Smooth muscle cell (in vitro differentiated cells): ENCODE data around the gene PIGW. TPM values are rescaled to one million over a fixed set of nuclear protein-coding genes. Genes with fewer than 3 reads are reported as not detected.

ENCODE experiments used
- DNase-seq: peaks from one replicate; lab custom pipeline; 2025; ENCODE audit not compliant: unreplicated experiment; lab: John Stamatoyannopoulos, UW
- H2AFZ ChIP-seq: fragments of 200-600 bp; sonication (generic); 2 replicates; pipeline ENCODE4 v1.6.0; 2016; ENCODE audit warnings: antibody characterized with exemption, low read depth, mild to moderate bottlenecking
- H3F3A ChIP-seq: fragments of 200-600 bp; sonication (generic); 2 replicates; pipeline ENCODE4 v1.6.0; 2017; ENCODE audit warnings: antibody characterized with exemption, low read depth
- H3K27ac ChIP-seq: fragments of 200-600 bp; sonication (generic); 2 replicates; pipeline ENCODE4 v1.5.1; 2016; ENCODE audit warnings: low read depth, mild to moderate bottlenecking
- H3K27me3 ChIP-seq: fragments of 200-600 bp; sonication (generic); 2 replicates; pipeline ENCODE4 v1.6.1; 2016; ENCODE audit warnings: low read depth, mild to moderate bottlenecking
- H3K36me3 ChIP-seq: fragments of 200-600 bp; sonication (generic); 2 replicates; pipeline ENCODE4 v1.5.1; 2016; ENCODE audit warnings: low read depth
- H3K4me1 ChIP-seq: fragments of 200-600 bp; sonication (generic); 2 replicates; pipeline ENCODE4 v1.5.1; 2016; ENCODE audit warnings: low read depth
- H3K4me2 ChIP-seq: fragments of 200-600 bp; sonication (generic); 2 replicates; pipeline ENCODE4 v1.6.0; 2016; ENCODE audit warnings: mild to moderate bottlenecking
- H3K4me3 ChIP-seq: fragments of 200-600 bp; sonication (generic); 2 replicates; pipeline ENCODE4 v1.5.1; 2016; ENCODE audit warnings: mild to moderate bottlenecking
- H3K79me2 ChIP-seq: fragments of 200-600 bp; sonication (generic); 2 replicates; pipeline ENCODE4 v1.6.0; 2016; ENCODE audit warnings: low read depth, mild to moderate bottlenecking
- H3K9ac ChIP-seq: fragments of 200-600 bp; sonication (generic); 2 replicates; pipeline ENCODE4 v1.6.0; 2016; ENCODE audit warnings: low read depth
- H3K9me3 ChIP-seq: fragments of 200-600 bp; sonication (generic); replicated peaks from 2 replicates; pipeline ENCODE4 v1.5.1; 2016; ENCODE audit warnings: low read depth
- H4K20me1 ChIP-seq: fragments of 200-600 bp; sonication (generic); 2 replicates; pipeline ENCODE4 v1.6.0; 2016; ENCODE audit warnings: low read depth
- WGBS: methylation state at CpG from one replicate; pipeline ENCODE4 v1.1.7; 2016; ENCODE audit warnings: low lambda C conversion rate; 5-methylcytosine and 5-hydroxymethylcytosine counted together
- polyA plus RNA-seq: library from polyadenylated mRNA; unstranded; fragments of >200 nt; fragmentation: Nextera tagmentation; extraction: Ambion mirVana; gene quantifications from 2 replicates; pipeline ENCODE4 v1.2.1, GENCODE V29; 2016
- total RNA-seq: library from RNA; depleted of rRNA; stranded (reverse); fragments of >200 nt; gene quantifications from 2 replicates; pipeline ENCODE4 v1.2.3, GENCODE V29; 2014
- TF ChIP-seq, protein P1 (sequence below): fragments of 200-600 bp; sonication (generic); IDR thresholded peaks from 2 replicates; pipeline ENCODE4 v1.5.1; 2017; ENCODE audit warnings: borderline replicate concordance, mild to moderate bottlenecking, antibody characterized with exemption; ENCODE audit not compliant: insufficient read depth, poor library complexity, severe bottlenecking

PIGW gene
- total and polyA plus RNA-seq, 2 experiments from 2014 or later, result 2.3 to 4.5 TPM

DNA sequence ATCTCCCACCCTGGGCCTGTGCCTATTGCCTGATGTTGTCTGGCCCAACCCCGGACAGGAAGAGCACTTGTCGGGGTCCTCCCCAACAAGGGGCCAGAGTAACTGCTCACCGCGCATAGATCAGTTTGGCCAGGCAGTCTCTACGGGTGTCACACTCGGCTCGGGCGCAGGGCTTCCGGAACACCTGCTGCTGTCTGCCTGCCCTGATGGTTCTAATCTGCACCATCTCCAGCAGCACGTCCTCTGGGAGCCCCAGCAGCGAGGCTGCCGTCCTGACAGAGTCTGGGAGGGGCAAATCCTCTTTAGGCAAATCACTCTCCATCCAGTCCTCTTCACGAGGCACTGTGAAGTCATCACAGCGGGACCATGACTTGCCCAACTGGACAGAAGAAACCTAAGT lies 24.2 kb upstream of the PIGW start:
- Histone ChIP-seq H3K27me3 (no peaks in the 10 kb centered on the region), H3K79me2 (no peaks in the 10 kb centered on the region), H3K9ac (no peak overlapping the region), H3K27ac (no peak overlapping the region), H3K4me1 (no peaks in the 10 kb centered on the region), H2AFZ (no peak overlapping the region), H4K20me1 (no peaks in the 10 kb centered on the region), H3K4me3 (no peak overlapping the region), H3K4me2 (no peak overlapping the region), H3K36me3 (no peaks in the 10 kb centered on the region), H3F3A (no peaks in the 10 kb centered on the region), H3K9me3 (no peaks in the 10 kb centered on the region)
- TF ChIP-seq, protein P1, sequence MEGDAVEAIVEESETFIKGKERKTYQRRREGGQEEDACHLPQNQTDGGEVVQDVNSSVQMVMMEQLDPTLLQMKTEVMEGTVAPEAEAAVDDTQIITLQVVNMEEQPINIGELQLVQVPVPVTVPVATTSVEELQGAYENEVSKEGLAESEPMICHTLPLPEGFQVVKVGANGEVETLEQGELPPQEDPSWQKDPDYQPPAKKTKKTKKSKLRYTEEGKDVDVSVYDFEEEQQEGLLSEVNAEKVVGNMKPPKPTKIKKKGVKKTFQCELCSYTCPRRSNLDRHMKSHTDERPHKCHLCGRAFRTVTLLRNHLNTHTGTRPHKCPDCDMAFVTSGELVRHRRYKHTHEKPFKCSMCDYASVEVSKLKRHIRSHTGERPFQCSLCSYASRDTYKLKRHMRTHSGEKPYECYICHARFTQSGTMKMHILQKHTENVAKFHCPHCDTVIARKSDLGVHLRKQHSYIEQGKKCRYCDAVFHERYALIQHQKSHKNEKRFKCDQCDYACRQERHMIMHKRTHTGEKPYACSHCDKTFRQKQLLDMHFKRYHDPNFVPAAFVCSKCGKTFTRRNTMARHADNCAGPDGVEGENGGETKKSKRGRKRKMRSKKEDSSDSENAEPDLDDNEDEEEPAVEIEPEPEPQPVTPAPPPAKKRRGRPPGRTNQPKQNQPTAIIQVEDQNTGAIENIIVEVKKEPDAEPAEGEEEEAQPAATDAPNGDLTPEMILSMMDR, result no peak
- 95% methylated on average over 13 of the region's 14 CpGs for WGBS
- DNase-seq, result no peak

DNA sequence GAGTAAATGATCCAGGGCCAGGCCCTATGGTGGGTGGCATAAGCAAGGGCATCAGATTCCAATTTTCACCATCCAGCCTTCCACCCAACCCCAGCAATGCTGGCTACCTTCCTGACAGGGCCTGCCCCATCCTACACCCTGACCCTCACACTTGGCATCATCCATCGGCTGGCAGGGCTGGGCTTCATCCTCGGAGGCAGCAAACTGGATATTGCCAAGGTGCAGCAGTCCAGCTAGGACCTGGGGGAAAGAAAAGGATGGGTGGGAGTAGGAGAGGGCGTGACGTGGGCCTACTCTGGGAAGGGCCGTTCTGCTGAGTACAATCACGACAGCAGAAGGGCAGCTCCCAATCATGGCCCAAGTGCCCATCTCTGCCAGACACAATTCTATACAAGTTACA lies 23.6 kb upstream of the PIGW start:
- 97% methylated on average over 6 of the region's 6 CpGs for WGBS
- Histone ChIP-seq H3K27ac (no peak overlapping the region), H4K20me1 (no peaks in the 10 kb centered on the region), H3K9ac (no peak overlapping the region), H3K9me3 (no peaks in the 10 kb centered on the region), H3K27me3 (no peaks in the 10 kb centered on the region), H3K36me3 (no peaks in the 10 kb centered on the region), H3K4me2 (no peak overlapping the region), H3K79me2 (no peaks in the 10 kb centered on the region), H3K4me1 (no peaks in the 10 kb centered on the region), H3K4me3 (no peak overlapping the region), H2AFZ (no peak overlapping the region), H3F3A (no peaks in the 10 kb centered on the region)
- DNase-seq, result no peak
- TF ChIP-seq, protein P1, result no peak

DNA sequence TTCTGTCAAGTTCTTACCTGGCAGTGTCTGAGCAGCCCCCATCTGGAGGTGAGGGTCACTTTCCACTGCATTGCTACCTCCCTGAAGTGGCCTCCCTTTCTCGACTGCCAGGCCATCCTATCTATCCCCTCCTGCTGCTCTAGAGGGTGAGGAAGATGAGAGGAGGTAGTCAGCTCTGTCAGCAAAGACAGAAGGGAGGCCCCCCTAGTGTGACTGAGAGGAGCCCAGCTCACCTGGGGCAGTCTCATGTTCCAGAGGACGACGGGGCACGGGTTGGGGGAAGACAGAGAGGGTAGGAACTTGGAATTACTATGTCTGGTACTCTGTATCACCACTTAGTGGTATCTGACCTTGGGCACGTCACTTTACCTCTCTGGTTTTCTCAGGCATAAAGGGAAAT lies 22.1 kb upstream of the PIGW start:
- Histone ChIP-seq H3K4me2 (no peak overlapping the region), H3K4me3 (no peak overlapping the region), H4K20me1 (no peaks in the 10 kb centered on the region), H3K36me3 (no peaks in the 10 kb centered on the region), H2AFZ (no peak overlapping the region), H3K4me1 (no peaks in the 10 kb centered on the region), H3K9me3 (no peaks in the 10 kb centered on the region), H3K27ac (no peak overlapping the region), H3K9ac (no peak overlapping the region), H3K27me3 (no peaks in the 10 kb centered on the region), H3K79me2 (no peaks in the 10 kb centered on the region), H3F3A (no peaks in the 10 kb centered on the region)
- TF ChIP-seq, protein P1, result no peak
- DNase-seq, result no peak
- WGBS, result 93% methylated on average over 5 of the region's 5 CpGs

DNA sequence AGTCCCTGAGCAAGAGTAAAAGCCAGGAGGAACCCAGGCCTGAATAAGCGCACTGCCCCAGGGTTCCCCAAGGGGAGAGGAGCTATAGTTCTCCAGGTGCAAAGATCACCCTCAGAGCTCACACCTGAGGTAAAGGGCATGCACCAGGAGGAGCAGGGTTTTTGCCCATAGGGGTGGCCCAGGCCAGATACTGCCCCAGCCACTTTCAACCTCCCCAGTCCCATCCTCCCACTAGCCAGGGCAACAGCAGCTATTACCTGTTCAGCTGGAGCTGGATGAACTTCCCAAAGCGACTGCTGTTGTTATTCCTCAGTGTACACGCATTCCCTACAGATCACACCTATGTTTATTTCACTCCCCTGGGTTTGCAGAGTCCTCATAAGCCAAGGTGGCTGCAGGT lies 19.9 kb upstream of the PIGW start:
- no peak overlapping the region for H3K27ac ChIP-seq
- no peak overlapping the region for H3K4me2 ChIP-seq
- no peaks in the 10 kb centered on the region for H3K4me1 ChIP-seq
- H3K27me3 ChIP-seq, result no peaks in the 10 kb centered on the region
- H2AFZ ChIP-seq, result no peak overlapping the region
- no peak for DNase-seq
- H4K20me1 ChIP-seq, result no peaks in the 10 kb centered on the region
- no peaks in the 10 kb centered on the region for H3K9me3 ChIP-seq
- H3K79me2 ChIP-seq, result no peaks in the 10 kb centered on the region
- TF ChIP-seq, protein P1, result no peak
- H3K9ac ChIP-seq, result no peak overlapping the region
- no peaks in the 10 kb centered on the region for H3K36me3 ChIP-seq
- H3K4me3 ChIP-seq, result no peak overlapping the region
- no peaks in the 10 kb centered on the region for H3F3A ChIP-seq
- 98% methylated on average over 3 of the region's 3 CpGs for WGBS
